ENCODE measurements around the gene MYCL.

The MYCL gene

GRCh38 chr1:39944410-39945112, 42.8 kb upstream of the MYCL start:
- Histone ChIP-seq H3K9me3 (ENCODE audit: insufficient read depth, low read length) (no peaks in the 10 kb centered on the region), H3K27me3 (ENCODE audit: low read depth, low read length) (no peaks in the 10 kb centered on the region), H3K4me3 (ENCODE audit: low read length) (no peak overlapping the region), H3K4me1 (ENCODE audit: low read length) (no peaks in the 10 kb centered on the region), H3K36me3 (replicated peaks; ENCODE audit: low read depth, low read length) (no peaks in the 10 kb centered on the region), H3K4me2 (ENCODE audit: low read length) (no peak overlapping the region), H3K27ac (ENCODE audit: low read length) (no peak overlapping the region), H2AFZ (ENCODE audit: low read depth, low read length) (no peak overlapping the region), H3K79me2 (ENCODE audit: low read length) (no peaks in the 10 kb centered on the region), H3K9ac (ENCODE audit: low read length) (no peak overlapping the region), H4K20me1 (ENCODE audit: insufficient read depth, low read length) (no peaks in the 10 kb centered on the region)
- TF ChIP-seq CTCF (IDR thresholded peaks at IDR 0.05; ENCODE audit: low read depth, low read length) (no peak), EZH2phosphoT487 (IDR thresholded peaks at IDR 0.05; ENCODE audit: low read depth) (no peak)

- Histone ChIP-seq H3K79me2 (ENCODE audit: low read length) (no peaks in the 10 kb centered on the region), H2AFZ (ENCODE audit: low read depth, low read length) (no peak overlapping the region), H3K4me3 (ENCODE audit: low read length) (no peak overlapping the region), H3K9ac (ENCODE audit: low read length) (no peak overlapping the region), H3K27ac (ENCODE audit: low read length) (no peak overlapping the region), H4K20me1 (ENCODE audit: insufficient read depth, low read length) (no peaks in the 10 kb centered on the region), H3K4me1 (ENCODE audit: low read length) (no peaks in the 10 kb centered on the region), H3K36me3 (replicated peaks; ENCODE audit: low read depth, low read length) (no peaks in the 10 kb centered on the region), H3K9me3 (ENCODE audit: insufficient read depth, low read length) (no peaks in the 10 kb centered on the region), H3K4me2 (ENCODE audit: low read length) (no peak overlapping the region), H3K27me3 (ENCODE audit: low read depth, low read length) (no peaks in the 10 kb centered on the region)
- TF ChIP-seq EZH2phosphoT487 (IDR thresholded peaks at IDR 0.05; ENCODE audit: low read depth) (no peak), CTCF (IDR thresholded peaks at IDR 0.05; ENCODE audit: low read depth, low read length) (no peak)
Observed at GRCh38 chr1:39943471-39944290, 42.0 kb upstream of the MYCL start.

GRCh38 chr1:39940980-39941871, 39.5 kb upstream of the MYCL start:
- no peak overlapping the region for H2AFZ ChIP-seq (ENCODE audit: low read depth, low read length)
- H3K9ac ChIP-seq (ENCODE audit: low read length), result no peak overlapping the region
- no peaks in the 10 kb centered on the region for H4K20me1 ChIP-seq (ENCODE audit: insufficient read depth, low read length)
- H3K4me1 ChIP-seq (ENCODE audit: low read length), result no peaks in the 10 kb centered on the region
- H3K79me2 ChIP-seq (ENCODE audit: low read length), result no peaks in the 10 kb centered on the region
- H3K27ac ChIP-seq (ENCODE audit: low read length), result no peak overlapping the region
- TF ChIP-seq EZH2phosphoT487 (IDR thresholded peaks at IDR 0.05; ENCODE audit: low read depth) (no peak), CTCF (IDR thresholded peaks at IDR 0.05; ENCODE audit: low read depth, low read length) (no peak)
- no peak overlapping the region for H3K4me3 ChIP-seq (ENCODE audit: low read length)
- H3K9me3 ChIP-seq (ENCODE audit: insufficient read depth, low read length), result no peaks in the 10 kb centered on the region
- no peaks in the 10 kb centered on the region for H3K36me3 ChIP-seq (replicated peaks; ENCODE audit: low read depth, low read length)
- H3K27me3 ChIP-seq (ENCODE audit: low read depth, low read length), result no peaks in the 10 kb centered on the region
- no peak overlapping the region for H3K4me2 ChIP-seq (ENCODE audit: low read length)
